ENCODE results near the gene CRLF1.
A peak's percentile ranks its signal among the peaks of the same experiment; 100 is the strongest.

Gene CRLF1

GRCh38 chr19:18557411-18558201 is 49.0 kb downstream of the CRLF1 start, which contains the start of gene KXD1 (continued):
- TF ChIP-seq RBAK (tag by site-specific recombination; IDR thresholded peaks at IDR 0.05) (no peak), ZNF530 (tag by site-specific recombination; IDR thresholded peaks at IDR 0.05; ENCODE audit: low read depth) (no peak), ZNF350 (tag by site-specific recombination; IDR thresholded peaks at IDR 0.05) (no peak), ZNF596 (tag by site-specific recombination; IDR thresholded peaks at IDR 0.05) (no peak), ZBTB7A (tag by site-specific recombination; IDR thresholded peaks at IDR 0.05; ENCODE audit: low read depth) (no peak; the same call in 1 of the 2 replicates), BCL11A (tag by site-specific recombination; IDR thresholded peaks at IDR 0.05; ENCODE audit: low read depth) (no peak), ZBTB49 (tag by site-specific recombination; IDR thresholded peaks at IDR 0.05; ENCODE audit: low read depth) (no peak), ZNF701 (tag by site-specific recombination; IDR thresholded peaks at IDR 0.05) (no peak), IKZF3 (tag by site-specific recombination; IDR thresholded peaks at IDR 0.05) (no peak), ZNF610 (tag by site-specific recombination; IDR thresholded peaks at IDR 0.05; ENCODE audit: borderline replicate concordance) (no peak), ZNF639 (tag by site-specific recombination; IDR thresholded peaks at IDR 0.05) (peak; percentile 86), HOXA7 (CRISPR knock-in tag; IDR thresholded peaks at IDR 0.05; ENCODE audit: borderline replicate concordance) (no peak), ZNF555 (tag by site-specific recombination; conservative IDR thresholded peaks at IDR 0.05) (no peak), ZNF146 (tag by site-specific recombination; IDR thresholded peaks at IDR 0.05) (peak; percentile 15; the same call in 1 of the 2 replicates), HOXC10 (CRISPR knock-in tag; IDR thresholded peaks at IDR 0.05) (no peak), ZNF707 (tag by site-specific recombination; IDR thresholded peaks at IDR 0.05) (no peak), ZNF132 (tag by site-specific recombination; IDR thresholded peaks at IDR 0.05; ENCODE audit: borderline replicate concordance) (no peak), ZNF670 (tag by site-specific recombination; IDR thresholded peaks at IDR 0.05; ENCODE audit: low read depth) (no peak), PRDM1 (tag by site-specific recombination; IDR thresholded peaks at IDR 0.05) (no peak), ZNF280C (tag by site-specific recombination; IDR thresholded peaks at IDR 0.05) (no peak), ZNF274 (IDR thresholded peaks at IDR 0.05; ENCODE audit: low read length) (no peak), ZNF274 (tag by site-specific recombination; IDR thresholded peaks at IDR 0.05; ENCODE audit: borderline replicate concordance) (no peak)
- TF ChIP-seq, protein P1, sequence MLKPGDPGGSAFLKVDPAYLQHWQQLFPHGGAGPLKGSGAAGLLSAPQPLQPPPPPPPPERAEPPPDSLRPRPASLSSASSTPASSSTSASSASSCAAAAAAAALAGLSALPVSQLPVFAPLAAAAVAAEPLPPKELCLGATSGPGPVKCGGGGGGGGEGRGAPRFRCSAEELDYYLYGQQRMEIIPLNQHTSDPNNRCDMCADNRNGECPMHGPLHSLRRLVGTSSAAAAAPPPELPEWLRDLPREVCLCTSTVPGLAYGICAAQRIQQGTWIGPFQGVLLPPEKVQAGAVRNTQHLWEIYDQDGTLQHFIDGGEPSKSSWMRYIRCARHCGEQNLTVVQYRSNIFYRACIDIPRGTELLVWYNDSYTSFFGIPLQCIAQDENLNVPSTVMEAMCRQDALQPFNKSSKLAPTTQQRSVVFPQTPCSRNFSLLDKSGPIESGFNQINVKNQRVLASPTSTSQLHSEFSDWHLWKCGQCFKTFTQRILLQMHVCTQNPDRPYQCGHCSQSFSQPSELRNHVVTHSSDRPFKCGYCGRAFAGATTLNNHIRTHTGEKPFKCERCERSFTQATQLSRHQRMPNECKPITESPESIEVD (tag by site-specific recombination; IDR thresholded peaks at IDR 0.05), result no peak
- TF ChIP-seq, protein P2, sequence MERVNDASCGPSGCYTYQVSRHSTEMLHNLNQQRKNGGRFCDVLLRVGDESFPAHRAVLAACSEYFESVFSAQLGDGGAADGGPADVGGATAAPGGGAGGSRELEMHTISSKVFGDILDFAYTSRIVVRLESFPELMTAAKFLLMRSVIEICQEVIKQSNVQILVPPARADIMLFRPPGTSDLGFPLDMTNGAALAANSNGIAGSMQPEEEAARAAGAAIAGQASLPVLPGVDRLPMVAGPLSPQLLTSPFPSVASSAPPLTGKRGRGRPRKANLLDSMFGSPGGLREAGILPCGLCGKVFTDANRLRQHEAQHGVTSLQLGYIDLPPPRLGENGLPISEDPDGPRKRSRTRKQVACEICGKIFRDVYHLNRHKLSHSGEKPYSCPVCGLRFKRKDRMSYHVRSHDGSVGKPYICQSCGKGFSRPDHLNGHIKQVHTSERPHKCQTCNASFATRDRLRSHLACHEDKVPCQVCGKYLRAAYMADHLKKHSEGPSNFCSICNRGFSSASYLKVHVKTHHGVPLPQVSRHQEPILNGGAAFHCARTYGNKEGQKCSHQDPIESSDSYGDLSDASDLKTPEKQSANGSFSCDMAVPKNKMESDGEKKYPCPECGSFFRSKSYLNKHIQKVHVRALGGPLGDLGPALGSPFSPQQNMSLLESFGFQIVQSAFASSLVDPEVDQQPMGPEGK (tag by site-specific recombination; IDR thresholded peaks at IDR 0.05), result peak; percentile 19; the same call in 1 of the 2 replicates
- TF ChIP-seq, protein P3, sequence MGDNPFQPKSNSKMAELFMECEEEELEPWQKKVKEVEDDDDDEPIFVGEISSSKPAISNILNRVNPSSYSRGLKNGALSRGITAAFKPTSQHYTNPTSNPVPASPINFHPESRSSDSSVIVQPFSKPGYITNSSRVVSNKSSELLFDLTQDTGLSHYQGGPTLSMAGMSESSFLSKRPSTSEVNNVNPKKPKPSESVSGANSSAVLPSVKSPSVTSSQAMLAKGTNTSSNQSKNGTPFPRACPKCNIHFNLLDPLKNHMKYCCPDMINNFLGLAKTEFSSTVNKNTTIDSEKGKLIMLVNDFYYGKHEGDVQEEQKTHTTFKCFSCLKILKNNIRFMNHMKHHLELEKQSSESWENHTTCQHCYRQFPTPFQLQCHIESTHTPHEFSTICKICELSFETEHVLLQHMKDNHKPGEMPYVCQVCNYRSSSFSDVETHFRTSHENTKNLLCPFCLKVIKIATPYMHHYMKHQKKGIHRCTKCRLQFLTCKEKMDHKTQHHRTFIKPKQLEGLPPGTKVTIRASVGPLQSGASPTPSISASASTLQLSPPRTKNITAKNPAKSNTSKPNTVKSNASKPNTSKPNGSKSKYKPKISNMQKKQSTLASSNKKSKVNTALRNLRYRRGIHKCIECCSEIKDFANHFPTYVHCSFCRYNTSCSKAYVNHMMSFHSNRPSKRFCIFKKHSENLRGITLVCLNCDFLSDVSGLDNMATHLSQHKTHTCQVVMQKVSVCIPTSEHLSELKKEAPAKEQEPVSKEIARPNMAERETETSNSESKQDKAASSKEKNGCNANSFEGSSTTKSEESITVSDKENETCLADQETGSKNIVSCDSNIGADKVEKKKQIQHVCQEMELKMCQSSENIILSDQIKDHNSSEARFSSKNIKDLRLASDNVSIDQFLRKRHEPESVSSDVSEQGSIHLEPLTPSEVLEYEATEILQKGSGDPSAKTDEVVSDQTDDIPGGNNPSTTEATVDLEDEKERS (tag by site-specific recombination; IDR thresholded peaks at IDR 0.05), result no peak
